A549 (cell line): Measurements from ENCODE around the gene PDE8A. TPM values are rescaled to one million over a fixed set of nuclear protein-coding genes. Genes with fewer than 3 reads are reported as not detected.
"Not testable (repeated sequence)": the region's sequence is repeated elsewhere in the genome, so short reads cannot be mapped to it uniquely, and the experiment has no call there.

Source experiments
- ATAC-seq, 2 experiments: fragments of 200-7000 bp in 1 of 2; fragments of >200 bp in 1 of 2; cut with Nextera tagmentation in 1 of 2; cut with Tn5 transposase in 1 of 2; 3 replicates each; pipeline versions ENCODE4 v1.8.0 to v1.9.1; 2018 to 2020; ENCODE audit warnings: mild to moderate bottlenecking in 1 of 2, moderate library complexity in 1 of 2
- CTCF ChIA-PET: fragments of 300-600 bp; sonication (Branson Sonifier 250); formaldehyde crosslinking; extraction: SDS; loops from one replicate; lab custom pipeline; 2021; ENCODE audit warnings: antibody characterized with exemption, inconsistent platforms; lab: Yijun Ruan, JAX
- POLR2A ChIA-PET: fragments of 350-600 bp; formaldehyde crosslinking; extraction: SDS; loops from one replicate; lab custom pipeline; 2021; ENCODE audit warnings: antibody characterized with exemption, inconsistent platforms; lab: Yijun Ruan, JAX
- DNase-seq, 2 experiments: peaks; one replicate each; pipeline versions ENCODE4 v3.0.0 to v3.0.0-alpha.2; 2011 to 2016; ENCODE audit warnings: low read depth in 1 of 2, low spot score in 1 of 2
- FAIRE-seq: peaks from 2 replicates; lab custom pipeline; 2011; peaks lifted over from hg19 to GRCh38; lab: Jason Lieb, UNC
- H3K27ac ChIP-seq, 2 experiments: fragments of >200 bp; sonication (Bioruptor Twin); formaldehyde crosslinking; 3 replicates each; pipeline ENCODE4 v1.5.1; 2016 to 2017
- H3K4me1 ChIP-seq: fragments of >200 bp; sonication (Bioruptor Twin); formaldehyde crosslinking; 3 replicates; pipeline ENCODE4 v1.6.1; 2016
- H3K4me2 ChIP-seq: fragments of >200 bp; sonication (Bioruptor Twin); formaldehyde crosslinking; 3 replicates; pipeline ENCODE4 v1.6.1; 2016
- H3K4me3 ChIP-seq: fragments of >200 bp; sonication (Bioruptor Twin); formaldehyde crosslinking; 3 replicates; pipeline ENCODE4 v1.5.1; 2016
- H3K9me3 ChIP-seq: fragments of >200 bp; sonication (Bioruptor Twin); formaldehyde crosslinking; 3 replicates; pipeline ENCODE4 v1.6.1; 2016
- CBX8 ChIP-seq: fragments of 200-600 bp; sonication (generic); IDR thresholded peaks from 2 replicates; pipeline ENCODE4 v1.6.1; 2016
- CEBPB ChIP-seq, 2 experiments: fragments of >200 bp in 1 of 2; sonication (Bioruptor Twin) in 1 of 2; formaldehyde crosslinking in 1 of 2; IDR thresholded peaks; 2 replicates each; pipeline ENCODE4 v1.6.1; 2012 to 2016
- CHD4 ChIP-seq: fragments of 200-600 bp; sonication (generic); IDR thresholded peaks from 2 replicates; pipeline ENCODE4 v1.6.1; 2016; ENCODE audit warnings: antibody characterized with exemption, mild to moderate bottlenecking, borderline replicate concordance
- EP300 ChIP-seq, 2 experiments: fragments of >200 bp; sonication (Bioruptor Twin); formaldehyde crosslinking; IDR thresholded peaks; 2 replicates in 1 of 2; 3 replicates in 1 of 2; pipeline ENCODE4 v1.6.1; 2016 to 2017
- FOSB ChIP-seq: fragments of 250-450 bp; sonication (Bioruptor Pico); IDR thresholded peaks from 2 replicates; pipeline ENCODE4 v1.5.0; 2020; ENCODE audit warnings: mild to moderate bottlenecking, moderate library complexity
- GATA3 ChIP-seq: IDR thresholded peaks from 2 replicates; pipeline ENCODE4 v1.6.1; 2012; ENCODE audit warnings: borderline replicate concordance
- HDAC2 ChIP-seq: fragments of 200-600 bp; sonication (generic); IDR thresholded peaks from 2 replicates; pipeline ENCODE4 v1.6.1; 2016
- HMGXB4 ChIP-seq: fragments of 250-450 bp; sonication (Bioruptor Pico); IDR thresholded peaks from 2 replicates; pipeline ENCODE4 v1.5.0; 2021; ENCODE audit warnings: mild to moderate bottlenecking, moderate library complexity, borderline replicate concordance
- HOXB13 ChIP-seq: fragments of 250-450 bp; sonication (Bioruptor Pico); IDR thresholded peaks from 2 replicates; pipeline ENCODE4 v1.5.0; 2020; ENCODE audit warnings: low read depth, mild to moderate bottlenecking, moderate library complexity
- JUNB ChIP-seq: fragments of >200 bp; sonication (Bioruptor Twin); formaldehyde crosslinking; IDR thresholded peaks from 2 replicates; pipeline ENCODE4 v1.6.1; 2016
- MAFK ChIP-seq: fragments of 450-650 bp; IDR thresholded peaks from 2 replicates; pipeline ENCODE4 v1.6.1; 2014; ENCODE audit not compliant: partially characterized antibody
- MYC ChIP-seq: IDR thresholded peaks from 2 replicates; pipeline ENCODE4 v1.6.1; 2012; ENCODE audit warnings: mild to moderate bottlenecking, inconsistent platforms, low read length, improper control_type of control experiment, borderline replicate concordance
- NPAS2 ChIP-seq: fragments of 250-450 bp; sonication (Bioruptor Pico); IDR thresholded peaks from 2 replicates; pipeline ENCODE4 v1.8.0; 2022; ENCODE audit warnings: mild to moderate bottlenecking, moderate library complexity, borderline replicate concordance
- RNF2 ChIP-seq: fragments of 200-600 bp; sonication (generic); IDR thresholded peaks from 2 replicates; pipeline ENCODE4 v1.6.1; 2016; ENCODE audit warnings: low read depth, mild to moderate bottlenecking, antibody characterized with exemption, moderate library complexity, borderline replicate concordance
- SMC3 ChIP-seq: fragments of >200 bp; sonication (Bioruptor Twin); formaldehyde crosslinking; IDR thresholded peaks from 3 replicates; pipeline ENCODE4 v1.6.1; 2018; ENCODE audit warnings: inconsistent platforms
- USF2 ChIP-seq: fragments of 450-650 bp; IDR thresholded peaks from 2 replicates; pipeline ENCODE4 v1.6.1; 2014; ENCODE audit warnings: antibody characterized with exemption
- ZC3H11A ChIP-seq: fragments of 450-650 bp; IDR thresholded peaks from 2 replicates; pipeline ENCODE4 v1.6.1; 2014; ENCODE audit warnings: antibody characterized with exemption, mild to moderate bottlenecking
- ZFP36 ChIP-seq: fragments of 450-650 bp; IDR thresholded peaks from 2 replicates; pipeline ENCODE4 v1.6.1; 2014; ENCODE audit warnings: borderline replicate concordance; ENCODE audit not compliant: partially characterized antibody
- ZNF302 ChIP-seq: fragments of 250-450 bp; sonication (Bioruptor Pico); IDR thresholded peaks from 2 replicates; pipeline ENCODE4 v1.9.0; 2021; ENCODE audit warnings: inconsistent platforms, mild to moderate bottlenecking, moderate library complexity
- WGBS: methylation state at CpG from one replicate; pipeline ENCODE4 v1.1.6; 2017; ENCODE audit errors: missing lambda C conversion rate; 5-methylcytosine and 5-hydroxymethylcytosine counted together
- polyA plus RNA-seq, 4 experiments: library from polyadenylated mRNA; depleted of rRNA in 3 of 4; stranded (reverse); fragments of >200 nt; fragmentation: RNase III in 1 of 4; extraction: RNeasy Plus Mini Kit Qiagen cat#74134 plus additional on column Dnase treatment in 1 of 4; gene quantifications; 2 replicates in 3 of 4; 3 replicates in 1 of 4; pipeline ENCODE4 v1.2.3, GENCODE V29; 2011 to 2017
- small RNA-seq, 6 experiments: library from RNA; depleted of rRNA; stranded (forward); fragments of <200 nt; gene quantifications; one replicate each; pipeline ENCODE3, GENCODE V24; 2012

The PDE8A gene
- polyA plus RNA-seq, 2 of the 4 experiments (the other 2 are of a cell fraction), result 45.3 to 204 TPM

- CTCF ChIA-PET, result interaction anchor here (0.6 to 1.9 kb wide), 2 partner anchors 11 to 244 kb away, joined by 4 to 8 read pairs; no protein-coding TSS in a partner anchor
- ATAC-seq, result no peak
These were observed 198.0 kb downstream of the PDE8A start for GRCh38 chr15:85179700-85180099.

GRCh38 chr15:85185350-85185749 is 203.7 kb downstream of the PDE8A start:
- CTCF ChIA-PET, result interaction anchor here (1.0 kb wide), 1 partner anchor 17 kb away, joined by 3 read pairs; no protein-coding TSS in a partner anchor
- POLR2A ChIA-PET, H3K9me3 ChIP-seq, DNase-seq, ATAC-seq, H3K27ac ChIP-seq, H3K4me1 ChIP-seq, H3K4me3 ChIP-seq, FAIRE-seq, H3K4me2 ChIP-seq: not testable (repeated sequence)
- 76% methylated on average over 11 of the region's 11 CpGs for WGBS

More at GRCh38 chr15:85179700-85180099, 198.0 kb downstream of the PDE8A start:
- POLR2A ChIA-PET, result no interaction called here
- H3K27ac ChIP-seq, result no peak overlapping the region
- H3K4me2 ChIP-seq, result no peak overlapping the region
- H3K9me3 ChIP-seq, result no peaks in the 10 kb centered on the region
- 58% methylated on average over 3 of the region's 3 CpGs for WGBS
- peaks cover 22% of the 10 kb centered on the region for H3K4me1 ChIP-seq
- no peak for TF ChIP-seq ZNF302 (CRISPR knock-in tag)
- TF ChIP-seq ZC3H11A, result no peak
- no peak for TF ChIP-seq MAFK
- no peak for TF ChIP-seq CBX8
- TF ChIP-seq CHD4, result no peak
- TF ChIP-seq ZFP36, result no peak
- no peak for TF ChIP-seq JUNB
- TF ChIP-seq HOXB13 (CRISPR knock-in tag), result no peak
- no peak for TF ChIP-seq NPAS2 (CRISPR knock-in tag)
- no peak for TF ChIP-seq GATA3
- TF ChIP-seq SMC3, result no peak
- no peak for TF ChIP-seq USF2
- TF ChIP-seq EP300 (IDR thresholded peaks at IDR 0.05), result no peak
- TF ChIP-seq FOSB (CRISPR knock-in tag), result no peak
- TF ChIP-seq HMGXB4 (CRISPR knock-in tag), result no peak
- no peak for TF ChIP-seq RNF2
- no peak for TF ChIP-seq MYC
- TF ChIP-seq HDAC2, result no peak
- no peak for TF ChIP-seq CEBPB (IDR thresholded peaks at IDR 0.05)
- DNase-seq (no peak), FAIRE-seq (no peak)
- H3K4me3 ChIP-seq, result no peak overlapping the region

- FAIRE-seq, H3K4me1 ChIP-seq, H3K27ac ChIP-seq, H3K4me3 ChIP-seq, CTCF ChIA-PET, H3K9me3 ChIP-seq, ATAC-seq, POLR2A ChIA-PET, DNase-seq, H3K4me2 ChIP-seq: not testable (repeated sequence)
- TF ChIP-seq ZFP36, result peak; percentile 47
- 72% methylated on average over 3 of the region's 3 CpGs for WGBS
These were observed 206.5 kb downstream of the PDE8A start for GRCh38 chr15:85188171-85188577.

Small RNAs within 50 kb of the gene (small RNA-seq; reads per million reads assigned to genes)
- gene AC044860.2 (0 reads per million in 6 experiments), gene RNU6-339P (0 to 0.43 (median 0) reads per million in 6 experiments), gene RNU6-796P (0 reads per million in 6 experiments)

Other genes starting within 250 kb of the PDE8A start
- gene ZNF592, start 233.3 kb upstream of the PDE8A start, polyA plus RNA-seq (2011; rRNA removed), result 12.4 and 15.6 TPM in 2 replicates
- 12.9 to 14.3 TPM (median 13.9 TPM) in 3 replicates for gene ZNF592, start 233.3 kb upstream of the PDE8A start, polyA plus RNA-seq (2017; fragmentation: RNase III; extraction: RNeasy Plus Mini Kit Qiagen cat#74134 plus additional on column Dnase treatment)
- gene ALPK3, start 164.5 kb upstream of the PDE8A start, polyA plus RNA-seq (2011; rRNA removed), result 0.30 and 0.33 TPM in 2 replicates
- 0.17 to 0.26 TPM (median 0.24 TPM) in 3 replicates for gene ALPK3, start 164.5 kb upstream of the PDE8A start, polyA plus RNA-seq (2017; fragmentation: RNase III; extraction: RNeasy Plus Mini Kit Qiagen cat#74134 plus additional on column Dnase treatment)
- 0.13 TPM in 2 replicates for gene SLC28A1, start 97.2 kb upstream of the PDE8A start, polyA plus RNA-seq (2011; rRNA removed)
- 0.04 to 0.06 TPM in 2 of 3 replicates, not detected in the other for gene SLC28A1, start 97.2 kb upstream of the PDE8A start, polyA plus RNA-seq (2017; fragmentation: RNase III; extraction: RNeasy Plus Mini Kit Qiagen cat#74134 plus additional on column Dnase treatment)